HT1080 (cell line): Measurements from ENCODE around the gene GINM1. TPM values are rescaled to one million over a fixed set of nuclear protein-coding genes. Genes with fewer than 3 reads are reported as not detected.

Source experiments
- DNase-seq: peaks from one replicate; pipeline ENCODE4 v3.0.0-alpha.2; 2015; ENCODE audit warnings: low read depth
- small RNA-seq: library from RNA; depleted of rRNA; stranded (forward); fragments of <200 nt; gene quantifications from one replicate; pipeline ENCODE3, GENCODE V24; 2014
- total RNA-seq: library from RNA; depleted of rRNA; stranded (reverse); fragments of >200 nt; shearing (Covaris generic); gene quantifications from 2 replicates; pipeline ENCODE4 v1.2.3, GENCODE V29; 2014; rRNA removed

Gene GINM1
- total RNA-seq, 1 experiment from 2014 or later, result 31.3 TPM

DNA sequence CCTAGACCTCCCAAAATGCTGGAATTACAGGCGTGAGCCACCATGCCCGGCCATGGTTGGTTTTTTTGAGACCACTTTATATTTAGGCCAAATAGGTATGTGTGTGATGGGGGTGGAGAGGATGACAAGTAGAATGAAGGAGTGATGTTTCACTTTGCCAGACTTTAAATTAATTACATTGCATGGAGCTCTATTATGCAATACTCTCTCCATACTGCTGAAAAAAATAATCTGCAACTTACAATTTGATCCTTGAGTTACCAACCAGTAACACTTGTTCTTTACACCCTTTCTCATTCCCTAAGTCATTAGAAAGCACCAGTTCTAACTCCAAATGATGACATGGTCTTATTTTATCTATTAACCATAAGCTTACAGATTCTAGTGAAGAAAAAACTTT lies 26.8 kb downstream of the GINM1 start:
- no peak for DNase-seq

DNA sequence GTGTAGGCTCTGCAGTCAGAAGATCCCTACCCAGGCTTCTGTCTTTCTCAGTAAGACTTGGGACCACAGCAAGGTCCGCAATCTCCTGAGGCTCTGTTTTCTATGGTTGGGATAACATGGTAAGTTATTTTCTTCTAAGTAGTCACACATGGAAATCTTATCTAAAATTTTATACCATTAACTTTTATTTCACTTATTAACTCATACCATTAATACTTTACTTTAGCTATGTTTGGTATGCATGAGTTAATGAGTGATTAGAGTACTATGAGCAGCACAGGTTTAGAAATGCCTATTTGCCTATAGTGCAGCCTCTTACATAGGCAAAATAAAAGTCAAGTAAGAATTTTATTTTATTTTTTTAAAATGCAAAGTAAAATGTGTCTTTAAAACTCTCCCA lies 27.2 kb downstream of the GINM1 start:
- no peak for DNase-seq

DNA sequence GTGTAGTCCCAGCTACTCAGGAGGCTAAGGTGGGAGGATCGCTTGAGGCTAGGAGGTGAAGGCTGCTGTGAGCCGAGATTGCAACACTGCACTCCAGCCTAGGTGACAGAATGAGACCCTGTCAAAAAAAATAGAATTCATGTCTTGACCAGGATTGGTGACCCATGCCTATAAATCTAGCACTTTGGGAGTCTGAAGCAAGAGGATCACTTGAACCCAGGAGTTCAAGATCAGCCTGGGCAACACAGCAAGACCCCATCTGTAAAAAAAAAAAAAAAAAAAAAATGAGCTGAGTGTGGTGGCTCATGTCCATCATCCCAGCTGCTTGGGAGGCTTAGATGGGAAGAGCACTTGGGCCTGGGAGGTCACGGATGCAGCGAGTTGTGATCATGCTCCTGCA lies 34.3 kb downstream of the GINM1 start:
- no peak for DNase-seq

DNA sequence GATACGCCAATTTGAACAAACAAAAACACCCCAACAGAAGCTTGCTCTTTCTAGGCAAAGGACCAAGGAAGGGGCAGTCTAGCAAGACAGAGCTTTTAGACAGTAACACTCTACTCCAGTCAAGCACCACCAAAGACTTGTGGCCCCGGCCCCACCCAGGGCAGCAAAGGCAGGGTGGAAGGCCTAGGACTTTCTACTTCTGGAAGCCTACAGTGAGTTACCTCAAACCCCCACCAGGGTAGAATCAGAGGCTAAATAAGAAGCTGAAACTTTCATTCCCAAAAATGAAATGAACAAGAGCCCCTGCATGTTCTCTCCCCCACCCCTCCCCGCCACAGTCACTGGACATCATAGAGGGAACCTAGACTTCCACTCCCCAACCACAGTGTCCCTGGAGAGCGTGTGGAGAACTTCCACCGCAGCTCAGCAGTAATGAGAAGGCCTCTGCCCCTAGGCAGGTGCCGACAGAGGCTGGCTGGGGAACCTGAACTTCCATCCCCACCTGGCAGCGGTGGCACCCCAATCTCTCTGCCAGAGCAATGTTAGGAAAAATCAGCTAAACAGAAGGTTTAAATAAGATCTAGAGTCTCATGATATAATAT lies 42.3 kb downstream of the GINM1 start:
- DNase-seq, result no peak

DNA sequence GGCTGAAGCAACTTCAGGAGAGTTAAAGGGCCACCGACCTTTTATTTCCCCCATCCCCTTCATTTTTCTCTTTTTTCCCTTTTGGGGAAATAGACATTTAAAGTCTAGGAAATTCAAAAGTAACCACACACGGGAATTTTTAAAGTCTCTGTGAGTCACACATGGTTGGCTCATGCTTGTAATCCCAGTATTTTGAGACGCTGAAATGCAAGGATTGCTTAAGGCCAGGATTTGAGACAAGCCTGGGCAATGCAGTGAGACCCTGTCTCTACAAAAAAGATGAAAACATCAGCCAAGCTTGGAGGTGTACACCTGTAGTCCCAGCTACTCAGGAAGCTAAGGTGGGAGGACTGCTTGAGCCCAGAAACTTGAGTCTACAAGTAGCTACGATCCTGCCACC lies 48.2 kb downstream of the GINM1 start:
- no peak for DNase-seq

DNA sequence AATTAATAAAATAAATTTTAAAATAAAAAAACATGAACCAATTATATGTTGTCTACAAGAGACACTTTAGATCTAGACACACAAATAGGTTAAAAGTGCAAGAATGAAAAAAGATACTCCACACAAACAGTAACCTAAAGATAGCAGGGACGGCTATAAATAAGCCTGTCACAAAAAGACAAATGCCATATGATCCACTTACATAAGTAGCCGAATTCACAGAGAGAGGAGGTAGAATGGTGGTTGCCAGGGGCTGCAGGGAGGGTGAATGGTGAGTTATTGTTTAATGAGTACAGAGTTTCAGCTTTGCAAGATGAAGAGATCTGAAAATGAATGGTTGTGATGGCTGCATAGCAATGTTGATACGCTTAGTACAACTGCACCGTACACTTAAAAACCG lies 49.6 kb downstream of the GINM1 start:
- DNase-seq, result no peak

DNA sequence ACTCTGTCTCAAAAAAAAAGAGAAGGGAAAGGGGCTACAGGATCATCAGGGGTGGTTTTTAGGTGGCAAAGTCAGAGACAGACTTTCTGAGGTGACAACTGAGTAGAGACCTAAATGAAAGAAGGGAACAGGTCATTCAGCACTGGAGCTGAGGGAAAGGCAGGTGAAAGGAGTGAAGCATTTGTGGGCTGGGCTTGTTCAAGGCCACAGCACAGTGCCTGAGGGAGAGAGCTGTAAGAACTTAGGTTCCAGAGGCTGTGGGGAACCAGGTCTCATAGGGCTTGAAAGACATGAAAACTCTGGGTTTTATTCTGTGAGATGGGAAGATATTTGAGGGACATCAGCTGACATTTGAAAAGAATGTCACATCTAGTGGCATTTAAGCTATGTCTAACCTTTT lies 61.5 kb downstream of the GINM1 start:
- DNase-seq, result no peak

DNA sequence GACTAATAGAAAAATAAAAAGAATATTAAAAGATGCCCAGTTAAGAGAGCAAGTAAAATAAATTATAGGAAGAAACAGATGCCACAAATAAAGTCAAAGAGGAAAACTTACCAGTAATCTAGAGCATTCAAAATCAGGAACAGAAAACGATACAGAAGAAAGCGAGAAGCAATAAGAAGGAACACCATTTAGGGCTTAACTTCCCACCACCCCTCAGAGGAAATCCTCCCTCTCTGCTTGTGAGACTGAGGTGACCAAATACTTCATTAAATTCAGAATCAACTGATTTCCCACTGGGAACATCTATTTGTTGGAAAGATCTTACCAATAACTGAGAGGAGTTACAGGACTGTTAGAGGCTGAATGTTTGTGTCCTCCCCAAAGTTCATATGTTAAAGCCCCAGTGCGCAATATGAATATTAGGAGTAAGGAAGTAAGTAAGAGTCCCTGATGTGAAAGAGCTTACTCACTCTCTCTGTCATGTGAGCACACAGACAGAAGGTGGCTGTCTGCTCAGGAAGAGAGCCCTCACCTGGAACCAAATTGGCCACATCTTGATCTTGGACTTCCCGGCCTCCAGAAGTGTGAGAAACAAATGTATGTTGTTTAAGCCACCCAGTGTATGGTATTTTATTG lies 62.8 kb downstream of the GINM1 start:
- DNase-seq, result no peak

DNA sequence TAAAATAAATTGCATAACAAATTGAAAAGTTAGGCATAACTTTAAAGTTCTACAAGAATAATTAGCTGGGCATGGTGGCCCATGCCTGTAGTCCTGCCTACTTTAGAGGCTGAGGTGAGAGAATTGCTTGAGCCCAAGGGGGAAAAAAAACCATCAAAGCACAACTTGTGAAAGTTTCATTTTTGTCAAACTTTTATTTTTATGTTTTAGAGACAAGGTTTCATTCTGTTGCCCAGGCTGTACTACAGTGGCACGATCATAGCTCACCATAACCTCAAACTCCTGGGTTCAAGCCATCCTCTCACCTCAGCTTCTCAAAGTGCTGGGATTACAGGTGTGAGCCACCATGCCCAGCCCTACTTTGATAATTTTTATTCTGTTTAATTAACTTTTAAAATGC lies 68.1 kb downstream of the GINM1 start:
- DNase-seq, result no peak

DNA sequence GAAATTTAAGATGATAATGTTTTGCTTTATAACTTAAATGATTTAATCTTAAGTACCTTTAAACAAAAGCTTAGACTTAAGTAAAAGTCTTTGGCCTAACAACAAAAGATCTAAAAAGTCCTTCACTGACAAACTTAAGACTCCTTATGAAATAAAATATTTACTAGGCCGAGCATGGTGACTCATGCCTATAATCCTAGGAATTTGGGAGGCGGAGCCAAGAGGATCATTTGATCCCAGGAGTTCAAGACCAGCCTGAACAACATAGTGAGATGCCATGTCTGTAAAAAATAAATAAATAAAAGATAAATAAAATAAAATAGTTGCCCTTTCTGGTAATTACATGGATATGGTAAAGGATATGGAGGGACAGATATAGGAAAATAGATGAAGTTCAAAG lies 69.9 kb downstream of the GINM1 start:
- peak; percentile 55 for DNase-seq

Small RNAs within 50 kb of the gene (small RNA-seq; reads per million reads assigned to genes)
- gene RF00019 (not detected), gene RF00410 (not detected), gene RNU7-3P (0.09 reads per million)

Other genes starting within 250 kb of the GINM1 start
- gene TAB2, start 248.7 kb upstream of the GINM1 start, total RNA-seq, result 14.9 and 27.1 TPM in 2 replicates
- gene SUMO4, start 166.1 kb upstream of the GINM1 start, total RNA-seq, result 0.27 and 0.32 TPM in 2 replicates
- 0.07 and 0.16 TPM in 2 replicates for gene ZC3H12D, start 81.4 kb upstream of the GINM1 start, total RNA-seq
- 15.1 and 16.9 TPM in 2 replicates for gene PPIL4, start 20.3 kb upstream of the GINM1 start, total RNA-seq
- 19.2 and 22.3 TPM in 2 replicates for gene KATNA1, start 82.3 kb downstream of the GINM1 start, total RNA-seq
- 15.0 and 17.9 TPM in 2 replicates for gene LATS1, start 151.7 kb downstream of the GINM1 start, total RNA-seq
- 42.5 and 49.7 TPM in 2 replicates for gene NUP43, start 180.2 kb downstream of the GINM1 start, total RNA-seq
- 132 and 158 TPM in 2 replicates for gene PCMT1, start 183.4 kb downstream of the GINM1 start, total RNA-seq